Urothelium cell line (cell line): Measurements from ENCODE around the gene FGF14.

Experiments
- DNase-seq: peaks from one replicate; pipeline ENCODE4 v3.0.0; 2011; ENCODE audit warnings: low spot score, mixed read lengths
- FAIRE-seq: peaks from 2 replicates; lab custom pipeline; 2011; peaks lifted over from hg19 to GRCh38; lab: Jason Lieb, UNC

FGF14 gene

DNA sequence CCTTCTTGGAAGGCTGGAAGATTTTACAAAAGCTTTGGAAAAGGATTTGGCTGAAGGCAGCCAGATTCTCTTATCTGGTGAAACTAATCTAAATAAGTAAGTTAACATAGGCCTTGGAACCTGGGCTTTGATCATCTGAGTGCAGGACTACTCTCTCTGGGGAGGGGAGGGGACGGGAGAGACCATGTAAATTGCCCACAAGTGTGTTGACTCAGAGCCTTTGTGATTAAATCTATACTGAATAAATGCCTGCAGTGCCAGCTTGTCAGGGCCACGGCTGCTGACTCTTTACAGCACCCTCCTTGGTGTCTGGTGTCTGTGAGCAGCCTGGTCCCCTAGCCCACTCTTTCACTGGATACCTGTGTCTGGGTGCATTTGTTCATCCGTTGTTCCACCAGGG lies 698.0 kb downstream of the FGF14 start:
- DNase-seq, result no peak
- FAIRE-seq, result no peak

DNA sequence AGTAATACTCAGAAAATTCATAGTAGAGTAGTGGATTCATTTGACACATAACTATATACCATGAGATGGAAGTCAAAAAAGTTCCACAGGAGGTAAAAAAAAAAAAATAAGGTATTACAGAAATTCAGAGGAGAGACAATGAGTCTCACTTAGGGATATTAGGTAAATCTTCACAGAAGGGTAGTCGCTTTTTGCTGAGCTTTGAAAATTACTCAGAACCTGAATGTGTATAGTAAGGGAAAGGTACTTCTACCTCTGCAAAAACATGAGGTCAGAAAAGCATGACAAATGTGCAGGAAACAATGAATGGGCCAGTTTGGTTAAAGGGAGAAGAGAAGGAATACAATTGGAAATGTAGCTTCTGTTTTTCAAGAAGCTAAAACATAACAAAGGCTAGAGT lies 698.8 kb downstream of the FGF14 start:
- no peak for FAIRE-seq
- DNase-seq, result no peak

DNA sequence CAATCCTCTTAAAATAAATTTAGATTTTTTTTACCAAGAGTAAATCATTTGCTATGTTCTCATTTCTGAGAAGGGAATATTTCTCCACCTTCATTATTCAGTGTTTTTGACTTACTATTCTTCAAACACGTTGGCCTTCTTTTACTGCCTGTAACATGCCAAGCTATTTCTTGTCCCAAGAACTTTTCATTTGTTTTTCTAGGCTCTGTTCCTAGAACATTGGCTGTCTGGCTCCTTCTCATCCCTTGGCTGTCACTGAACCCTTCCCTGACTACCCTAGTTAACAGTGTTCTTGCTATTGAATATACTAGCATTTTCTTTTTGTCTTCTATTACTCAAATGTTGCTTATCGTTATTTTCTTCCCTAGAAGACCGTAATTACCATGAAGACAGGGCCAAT lies 701.2 kb downstream of the FGF14 start:
- FAIRE-seq (no peak), DNase-seq (no peak)

DNA sequence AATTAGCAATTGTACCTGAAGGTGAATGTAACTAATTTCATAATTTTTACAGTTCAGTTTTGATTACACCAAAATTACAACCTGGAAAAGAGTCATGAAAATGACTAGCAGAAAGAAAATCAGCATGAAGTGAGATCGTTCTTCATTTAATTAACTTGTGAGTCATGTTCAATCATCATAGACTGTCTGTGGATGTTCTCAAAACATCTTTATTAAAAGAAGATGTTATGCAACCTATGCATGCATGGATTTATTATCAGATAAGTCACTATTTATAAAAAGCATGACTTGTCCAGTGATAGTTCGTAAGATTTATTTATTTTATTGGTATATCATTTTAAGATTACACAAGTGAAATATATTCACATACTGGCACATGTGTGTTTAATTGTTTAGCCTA lies 703.4 kb downstream of the FGF14 start:
- DNase-seq (no peak), FAIRE-seq (no peak)

DNA sequence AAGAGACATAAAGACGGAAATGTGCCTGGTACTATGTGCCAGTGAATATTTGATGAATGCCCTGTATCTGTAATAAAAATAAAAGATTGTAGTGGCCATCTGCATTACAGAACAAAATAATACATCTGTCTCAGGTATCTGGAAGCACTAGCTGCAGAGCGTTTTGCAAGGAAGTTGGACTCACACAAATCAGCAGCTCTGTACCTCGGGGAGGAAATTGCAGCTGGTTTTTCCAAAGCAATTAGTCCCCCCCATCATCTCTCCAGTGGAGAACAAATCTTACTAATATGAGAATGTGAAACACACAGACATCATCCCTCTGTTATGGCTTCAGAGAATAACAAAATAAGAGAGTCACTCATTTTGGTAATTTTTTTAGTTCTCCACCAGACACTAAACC lies 704.1 kb downstream of the FGF14 start:
- FAIRE-seq (no peak), DNase-seq (no peak)

DNA sequence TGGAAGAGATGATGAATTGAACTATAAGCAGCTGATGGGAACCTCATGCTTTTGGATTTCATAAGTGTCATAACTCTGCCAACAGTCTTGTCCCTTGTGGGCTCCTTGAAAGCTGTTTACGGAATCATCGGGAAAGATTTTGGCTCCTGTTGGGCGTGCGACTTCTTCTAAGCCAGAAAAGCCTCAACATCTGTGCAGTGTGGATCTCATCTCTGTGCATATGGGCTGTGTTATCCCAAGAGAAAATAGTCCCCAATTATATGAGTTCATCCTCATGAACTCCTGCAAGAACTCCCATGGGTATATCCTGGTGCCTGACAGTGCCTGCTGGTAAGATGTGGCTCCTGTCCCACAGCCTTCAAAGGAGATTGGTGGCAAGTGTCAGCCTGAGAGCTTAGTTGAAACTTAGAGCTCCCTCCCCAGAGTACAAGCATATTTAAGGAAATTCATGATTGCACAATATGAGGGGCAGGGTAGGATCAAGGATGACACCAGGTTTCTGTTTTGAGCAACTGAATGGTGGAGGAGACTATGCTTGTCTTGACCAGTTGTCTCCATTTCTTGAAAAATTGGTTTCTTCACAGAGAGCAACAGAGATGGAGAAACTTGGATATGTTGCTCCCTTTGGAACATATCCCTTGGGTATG lies 705.9 kb downstream of the FGF14 start:
- FAIRE-seq (no peak), DNase-seq (no peak)

DNA sequence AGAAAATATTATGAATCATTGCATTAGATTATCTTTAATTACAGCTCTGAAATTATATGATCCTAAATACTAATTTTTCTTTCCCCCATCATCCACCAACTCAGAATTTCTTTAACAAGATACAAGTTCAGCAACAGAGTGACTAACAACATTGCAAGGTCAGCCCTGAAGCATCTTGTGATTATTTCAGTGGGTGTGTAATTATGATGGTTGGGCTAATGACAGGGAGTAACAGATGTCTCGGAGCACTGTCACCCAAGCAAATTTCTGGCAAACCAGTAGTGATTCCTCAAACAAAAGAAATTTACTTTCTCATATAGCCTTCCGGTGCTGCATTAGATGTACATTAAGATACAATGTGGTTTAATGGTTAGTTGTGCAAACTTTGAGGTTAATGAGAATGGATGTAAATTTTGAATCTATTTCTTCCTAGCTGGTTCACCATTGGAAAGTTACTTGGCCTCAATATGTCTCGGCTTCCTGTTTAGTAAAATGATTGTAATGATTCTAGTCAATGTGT lies 710.4 kb downstream of the FGF14 start:
- FAIRE-seq (no peak), DNase-seq (no peak)

DNA sequence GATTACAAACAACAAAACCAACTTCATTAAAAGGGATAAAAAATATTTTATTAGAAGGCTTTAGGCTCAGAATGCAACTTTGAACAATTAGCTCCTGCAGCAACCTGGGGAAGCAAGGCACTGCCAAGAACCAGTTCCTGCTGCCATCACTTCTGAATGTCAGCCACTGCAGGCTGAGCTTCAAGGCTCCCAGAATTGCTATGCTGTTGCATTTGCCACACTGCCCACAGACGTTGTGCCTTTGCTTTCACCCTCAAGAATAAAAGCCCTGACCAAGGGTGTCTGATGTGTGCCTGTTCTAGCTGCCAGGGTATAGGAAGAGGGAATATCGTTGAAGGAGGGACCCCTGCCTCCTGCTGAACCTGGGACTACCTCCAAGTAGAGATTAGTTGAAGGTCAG lies 711.0 kb downstream of the FGF14 start:
- no peak for DNase-seq
- FAIRE-seq, result no peak

DNA sequence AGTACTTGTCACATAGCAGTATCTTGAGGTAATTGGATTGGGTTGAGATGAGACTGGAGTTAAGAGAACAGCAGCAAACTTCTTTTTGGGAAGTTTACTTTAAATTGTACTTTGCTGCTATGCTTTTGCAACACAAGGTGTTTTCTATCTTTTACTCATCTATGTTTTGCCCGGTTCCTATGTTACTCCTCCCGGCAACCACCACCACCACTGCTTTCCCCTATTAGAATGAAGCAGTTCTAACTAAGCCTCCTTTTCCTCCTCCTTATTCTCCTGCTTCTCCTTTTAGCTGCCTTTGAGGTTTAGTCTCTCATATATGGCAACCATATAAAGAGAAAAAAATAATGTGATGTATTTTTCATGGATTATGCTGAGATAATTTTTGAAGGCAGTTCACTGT lies 715.8 kb downstream of the FGF14 start:
- DNase-seq (no peak), FAIRE-seq (no peak)

DNA sequence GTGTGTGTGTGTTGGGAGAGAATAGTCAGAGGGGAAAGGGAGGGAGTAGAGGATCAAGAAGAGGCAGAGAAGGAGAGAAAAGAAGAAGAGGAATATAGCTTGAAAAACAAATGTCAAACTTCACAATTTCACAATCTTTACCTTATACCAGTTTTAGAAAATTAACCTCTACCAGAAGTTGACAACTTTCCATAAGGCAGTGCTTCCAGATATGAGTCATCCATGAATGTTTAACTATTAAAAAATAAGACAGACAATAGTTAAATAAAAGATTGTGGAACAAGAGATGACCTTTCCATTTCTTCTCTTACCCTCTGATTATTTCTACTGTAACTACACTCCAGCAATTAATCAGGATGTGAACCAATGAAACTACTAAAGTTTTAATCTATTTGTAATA lies 720.0 kb downstream of the FGF14 start:
- FAIRE-seq (no peak), DNase-seq (no peak)

DNA sequence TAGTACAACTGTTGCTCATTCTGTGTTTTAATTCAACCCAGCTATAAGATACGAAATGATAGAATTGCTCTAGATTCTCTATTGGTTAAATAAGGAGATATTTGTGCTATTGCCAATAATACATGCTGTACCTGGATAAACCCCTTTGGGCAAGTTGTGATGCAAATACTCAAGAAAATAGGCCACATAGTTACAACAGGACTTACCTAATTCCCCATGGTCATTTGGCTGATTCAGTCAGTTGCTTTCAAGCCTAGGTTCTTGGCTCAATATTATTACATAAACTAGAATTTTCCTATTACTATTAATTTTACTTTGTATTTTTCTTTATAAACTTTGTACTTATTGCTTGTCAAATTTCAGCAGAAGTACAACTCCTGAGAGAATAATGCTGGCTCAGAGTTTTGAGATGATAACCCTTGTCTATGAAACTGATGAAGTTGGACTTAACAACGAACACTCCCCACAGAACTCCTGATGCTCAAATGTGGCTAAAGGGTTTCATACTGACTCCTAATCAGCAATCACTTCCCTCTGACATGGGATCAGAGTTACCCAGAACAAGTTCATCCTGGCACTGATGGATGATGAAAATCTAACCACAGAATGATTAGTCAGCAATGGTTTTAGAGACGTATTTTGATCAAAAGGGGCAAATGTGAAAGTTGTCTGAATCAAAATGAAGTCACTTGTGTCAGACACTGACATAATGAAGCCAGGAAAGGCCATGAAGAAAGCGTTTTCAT lies 728.3 kb downstream of the FGF14 start:
- DNase-seq (no peak), FAIRE-seq (no peak)

DNA sequence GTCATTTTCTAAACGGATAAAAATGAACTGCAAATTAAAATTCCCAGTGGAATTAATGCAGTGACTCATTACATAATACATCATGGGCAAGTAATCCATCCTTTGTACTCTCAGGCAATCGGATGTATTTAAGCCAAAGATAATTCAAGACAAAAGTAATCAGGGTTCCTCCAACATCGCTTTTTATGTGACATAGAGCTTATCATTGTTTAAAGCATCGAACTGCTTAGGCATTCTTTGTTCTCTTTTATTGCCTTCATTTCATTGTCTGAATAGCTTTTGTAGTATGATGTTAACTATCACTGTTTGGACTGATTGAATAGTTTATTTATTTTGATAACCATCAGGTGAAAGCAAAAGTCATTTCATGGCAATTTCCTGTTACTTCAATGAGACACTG lies 740.0 kb downstream of the FGF14 start:
- no peak for FAIRE-seq
- DNase-seq, result no peak
